Activated CD4-positive, CD25-positive, alpha-beta regulatory T cell treated with anti-CD3 and anti-CD28 coated beads, Interleukin-2, amount 50 U/mL, for 16 hours (primary cell): Measurements from ENCODE around the gene ZCWPW1.
"Not testable (repeated sequence)": the region's sequence is repeated elsewhere in the genome, so short reads cannot be mapped to it uniquely, and the experiment has no call there.

Source experiments
- DNase-seq: peaks from one replicate; pipeline ENCODE4 v3.0.0-alpha.2; 2020; ENCODE audit warnings: low read depth, low spot score

ZCWPW1 gene

GRCh38 chr7:100455206-100455605, 26.7 kb upstream of the ZCWPW1 start:
- no peak for DNase-seq

GRCh38 chr7:100453854-100454253, 25.4 kb upstream of the ZCWPW1 start:
- not testable (repeated sequence) for DNase-seq

GRCh38 chr7:100452513-100452912, 24.0 kb upstream of the ZCWPW1 start:
- DNase-seq: no peak

DNA sequence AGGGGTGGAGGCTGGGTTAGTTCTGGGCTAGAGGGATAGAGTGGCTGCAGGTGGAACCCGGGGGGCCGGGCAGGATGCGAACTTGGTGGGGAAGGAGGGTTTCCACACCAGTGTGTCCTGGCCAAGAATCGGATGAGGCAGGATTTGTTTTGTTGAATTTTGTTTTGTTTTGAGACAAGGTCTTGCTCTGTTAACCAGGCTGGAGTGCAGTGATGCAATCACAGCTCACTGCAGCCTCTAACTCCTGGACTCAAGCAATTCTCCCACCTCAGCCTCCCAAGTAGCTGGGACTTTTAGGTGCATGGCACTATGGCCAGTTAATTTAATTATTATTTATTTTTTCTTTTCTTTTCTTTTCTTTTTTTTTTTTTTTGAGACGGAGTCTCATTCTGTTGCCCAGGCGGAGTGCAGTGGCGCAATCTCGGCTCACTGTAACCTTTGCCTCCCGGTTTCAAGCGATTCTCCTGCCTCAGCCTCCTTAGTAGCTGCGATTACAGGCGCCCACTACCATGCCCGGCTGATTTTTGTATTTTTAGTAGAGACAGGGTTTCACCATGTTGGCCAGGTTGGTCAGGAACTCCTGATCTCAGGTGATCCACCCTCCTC, 20.8 kb upstream of the ZCWPW1 start:
- no peak for DNase-seq

- DNase-seq: not testable (repeated sequence)
Observed at GRCh38 chr7:100447363-100447762, 18.9 kb upstream of the ZCWPW1 start.

DNA sequence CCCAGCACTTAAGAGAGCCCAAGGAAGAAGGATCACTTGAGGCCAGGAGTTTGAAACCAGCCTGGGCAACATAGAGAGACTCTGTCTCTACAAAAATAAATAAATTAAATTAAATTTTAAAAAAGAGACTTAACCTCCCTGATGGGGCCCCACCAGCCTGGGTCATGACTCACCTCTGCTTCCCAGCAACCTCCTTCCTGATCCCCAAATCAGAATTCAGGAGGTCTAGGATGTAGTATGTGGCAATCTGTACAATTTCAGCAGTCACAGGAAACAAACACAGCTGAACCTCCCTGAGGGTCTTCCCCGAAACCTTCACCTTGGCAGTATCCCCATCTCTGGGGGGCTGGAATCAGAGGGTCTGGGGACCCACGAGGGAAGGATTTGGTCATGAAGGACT, 17.5 kb upstream of the ZCWPW1 start:
- no peak for DNase-seq

DNA sequence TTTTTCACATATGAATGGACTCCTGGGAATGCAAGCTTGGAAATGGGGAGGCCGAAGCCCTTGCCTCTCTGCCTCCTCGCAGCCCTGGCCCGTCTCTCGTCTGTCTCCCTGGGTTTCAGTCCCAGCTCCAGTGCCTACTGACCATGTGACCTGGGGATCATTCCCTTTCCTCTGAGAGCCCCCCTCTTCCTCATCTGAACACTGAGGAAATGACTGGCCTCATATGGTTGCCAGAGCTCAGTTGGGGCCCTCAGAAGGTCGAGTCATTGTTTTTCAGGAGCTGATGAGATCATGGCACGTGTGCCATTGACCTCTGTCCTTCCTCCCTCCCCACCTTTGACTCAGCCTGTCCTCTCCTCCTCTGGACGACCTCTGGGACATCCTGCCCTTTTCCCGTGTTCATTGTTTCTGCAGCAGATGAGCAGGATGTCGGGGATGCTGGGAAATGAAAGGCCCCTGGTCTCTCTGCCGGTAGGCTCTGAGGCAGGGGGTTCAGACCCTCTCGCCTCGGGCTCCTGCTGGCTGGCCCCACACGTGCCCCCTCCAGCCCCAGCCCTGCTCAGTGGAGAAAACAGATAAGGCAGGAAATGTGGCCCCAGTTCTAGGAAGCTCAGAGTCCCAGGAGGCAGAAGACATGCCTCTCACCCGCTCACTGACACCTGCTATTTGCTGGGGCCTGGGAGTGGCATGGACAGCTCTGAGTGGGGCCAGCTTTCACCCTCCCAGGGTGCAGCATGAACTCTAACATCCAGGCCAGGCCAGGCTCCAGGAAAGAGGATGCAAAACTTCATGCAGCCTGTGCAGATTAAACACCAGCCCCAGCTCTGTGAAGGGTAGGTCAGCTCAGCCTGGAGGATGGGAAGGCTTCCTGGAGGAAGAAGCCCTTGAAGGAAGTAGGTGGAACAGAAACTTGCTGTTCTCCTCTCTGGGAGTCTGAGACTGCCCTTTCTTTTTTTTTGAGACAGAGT, 16.1 kb upstream of the ZCWPW1 start:
- no peak for DNase-seq

- no peak for DNase-seq
Observed at GRCh38 chr7:100443096-100443840, 14.8 kb upstream of the ZCWPW1 start.

- DNase-seq: no peak
Observed at GRCh38 chr7:100441641-100442535, 13.4 kb upstream of the ZCWPW1 start.

DNA sequence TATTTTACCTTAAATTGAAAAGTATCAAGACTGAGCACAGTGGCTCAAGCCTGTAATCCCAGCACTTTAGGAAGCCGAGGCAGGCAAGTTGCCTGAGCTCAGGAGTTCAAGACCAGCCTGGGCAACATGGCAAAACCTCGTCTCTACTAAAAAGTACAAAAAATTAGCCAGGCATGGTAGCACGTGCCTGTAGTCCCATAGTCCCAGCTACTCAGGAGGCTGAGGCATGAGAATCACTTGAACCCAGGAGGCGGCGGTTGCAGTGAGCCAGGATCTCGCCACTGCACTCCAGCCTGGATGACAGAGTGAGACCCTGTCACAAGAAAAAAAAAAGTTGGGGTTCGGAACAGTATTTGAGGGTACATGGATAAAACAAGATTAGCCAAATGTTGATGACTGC, 10.7 kb upstream of the ZCWPW1 start:
- not testable (repeated sequence) for DNase-seq

DNA sequence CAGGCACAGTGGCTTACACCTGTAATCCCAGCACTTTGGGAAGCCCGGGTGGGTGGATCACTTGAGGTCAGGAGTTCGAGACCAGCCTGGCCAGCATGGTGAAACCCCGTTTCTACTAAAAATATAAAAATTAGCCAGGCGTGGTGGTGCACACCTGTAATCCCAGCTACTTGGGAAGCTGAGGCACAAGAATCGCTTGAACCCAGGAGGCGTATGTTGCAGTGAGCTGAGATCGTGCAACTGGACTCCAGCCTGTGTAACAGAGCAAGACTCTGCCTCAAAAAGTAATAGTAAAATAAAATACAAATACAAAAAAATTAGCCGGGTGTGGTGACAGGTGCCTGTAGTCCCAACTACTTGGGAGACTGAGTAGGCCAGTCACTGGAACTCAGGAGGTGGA, 10.2 kb upstream of the ZCWPW1 start:
- DNase-seq: not testable (repeated sequence)

- DNase-seq: no peak
Observed at GRCh38 chr7:100438172-100438571, 9.7 kb upstream of the ZCWPW1 start.

DNA sequence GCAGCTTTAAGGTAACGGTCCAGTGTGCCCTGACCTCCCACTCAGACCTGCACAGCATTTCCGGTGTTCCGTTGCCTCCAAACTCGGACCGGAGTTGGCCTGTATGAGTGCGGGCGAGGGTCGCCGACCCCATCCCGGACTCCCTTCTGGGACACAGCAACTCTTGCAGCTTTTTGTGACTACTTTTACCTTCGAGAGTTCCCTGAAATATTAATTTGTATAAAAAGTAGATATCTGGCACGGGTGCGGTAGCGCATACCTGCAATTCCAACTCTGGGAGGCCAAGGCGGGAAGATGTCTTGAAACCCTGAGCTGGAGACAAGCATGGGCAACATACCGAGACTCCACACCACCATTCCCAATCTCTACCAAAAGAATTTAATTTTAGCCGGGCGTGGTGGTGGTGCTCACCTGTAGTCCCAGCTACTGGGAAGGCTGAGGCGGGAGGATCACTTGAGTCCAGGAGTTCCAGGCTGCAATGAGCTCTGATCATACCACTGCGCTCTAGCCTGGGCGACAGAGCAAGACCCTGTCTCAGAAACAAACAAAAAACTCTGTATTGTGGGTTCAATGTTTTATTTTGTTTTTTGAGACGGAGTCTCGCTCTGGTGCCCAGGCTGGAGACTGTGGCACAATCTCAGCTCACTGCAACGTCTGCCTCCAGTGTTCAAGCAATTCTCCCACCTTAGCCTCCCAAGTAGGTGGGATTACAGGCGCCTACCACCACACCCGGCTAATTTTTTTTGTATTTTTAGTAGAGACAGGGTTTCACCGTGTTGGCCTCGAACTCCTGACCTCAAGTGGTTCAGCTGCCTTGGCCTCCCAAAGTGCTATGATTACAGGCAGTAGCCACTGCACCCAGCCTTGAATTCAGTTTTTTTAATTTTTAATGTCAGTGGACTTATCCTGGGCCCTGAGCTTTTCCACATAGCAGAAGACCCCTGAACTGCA, 8.9 kb upstream of the ZCWPW1 start:
- no peak for DNase-seq

DNA sequence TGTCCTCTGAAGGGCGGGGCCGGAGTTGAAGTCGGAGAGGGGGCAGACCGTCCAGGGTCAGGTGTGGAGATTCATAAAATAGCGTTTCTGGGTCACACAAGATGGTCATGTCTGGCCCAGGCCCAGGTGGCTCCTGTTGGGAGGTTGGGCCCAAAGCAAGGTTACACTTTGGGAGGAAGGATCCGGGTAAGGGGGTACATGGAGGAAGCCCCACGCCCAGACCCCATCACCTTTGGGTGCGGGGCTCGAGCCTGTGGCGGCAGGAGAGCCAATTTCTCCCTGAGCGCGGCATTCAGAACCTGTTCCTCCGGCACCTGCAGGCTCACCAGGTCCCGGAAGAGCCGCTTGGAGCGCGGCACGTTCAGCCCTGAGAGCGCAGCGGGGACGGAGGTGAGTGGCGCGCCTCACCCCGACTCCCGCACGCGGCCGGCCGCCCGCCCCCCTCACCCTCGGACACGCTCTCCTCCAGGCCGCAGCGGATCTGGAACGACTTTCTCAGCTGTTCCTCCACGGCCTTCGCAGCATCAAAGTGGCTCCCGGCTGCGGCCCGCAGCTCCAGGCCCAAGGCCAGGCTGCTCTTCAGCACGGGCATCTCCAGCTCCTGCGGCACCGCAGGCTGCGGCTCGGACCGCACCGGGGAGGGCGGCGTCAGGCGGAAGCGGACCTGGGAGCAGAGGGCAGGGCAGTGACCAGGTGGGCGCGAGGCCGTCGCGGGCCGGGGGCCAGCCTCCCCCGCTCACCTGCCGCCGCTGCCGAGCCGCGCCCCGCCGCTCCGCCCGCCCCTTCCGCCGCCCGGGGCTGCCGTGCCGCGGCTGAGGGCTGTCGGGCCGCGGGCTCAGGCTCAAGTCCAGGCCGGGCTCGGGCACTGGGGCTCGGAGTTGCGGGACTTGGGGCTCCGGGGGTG, 7.2 kb upstream of the ZCWPW1 start:
- DNase-seq: no peak

DNA sequence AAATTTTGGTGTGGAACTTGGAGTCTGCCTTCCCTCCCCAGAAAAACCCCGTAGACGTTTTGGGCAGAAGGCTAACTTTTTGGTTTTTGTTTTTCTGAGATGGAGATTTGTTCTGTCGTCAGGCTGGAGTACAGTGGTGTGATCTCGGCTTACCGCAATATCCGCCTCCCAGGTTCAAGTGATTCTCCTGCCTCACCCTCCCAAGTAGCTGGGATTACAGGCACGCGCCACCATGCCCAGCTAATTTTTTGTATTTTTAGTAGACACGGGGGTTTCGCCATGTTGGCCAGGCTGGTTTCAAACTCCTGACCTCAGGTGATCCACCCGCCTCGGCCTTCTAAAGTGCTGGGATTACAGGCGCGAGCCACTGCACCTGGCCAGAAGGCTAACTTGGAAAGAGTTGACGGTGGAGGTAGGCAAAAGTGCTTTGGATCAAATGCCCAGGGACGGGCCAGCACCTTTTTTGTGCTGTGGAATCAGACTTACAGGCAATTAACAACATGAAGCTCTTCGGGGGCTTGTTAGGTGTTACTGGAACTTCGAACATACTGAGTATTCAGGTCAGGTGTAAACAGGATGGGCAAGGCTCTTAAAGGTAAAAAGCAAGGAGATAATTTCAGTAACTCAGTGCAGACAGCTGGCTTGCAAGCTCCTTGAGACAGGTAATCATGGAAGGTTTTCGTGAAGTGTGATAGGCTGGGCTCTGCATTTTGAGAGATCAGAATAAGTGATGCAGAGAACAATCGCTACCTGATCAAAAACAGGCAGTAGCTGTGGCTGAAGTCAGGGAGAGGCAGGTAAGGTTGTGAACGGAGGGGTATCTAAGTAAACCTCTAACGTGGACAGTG, 6.0 kb upstream of the ZCWPW1 start:
- no peak for DNase-seq

- DNase-seq: no peak
Observed at GRCh38 chr7:100433592-100434296, 5.2 kb upstream of the ZCWPW1 start.

- DNase-seq: no peak
Observed at GRCh38 chr7:100433276-100433591, 4.7 kb upstream of the ZCWPW1 start.
